A673 (cell line): ENCODE results near the gene NRDE2.

Experiments
- CTCF ChIP-seq: fragments of 300-800, 200-600 bp; sonication (generic); conservative IDR thresholded peaks from 2 replicates; pipeline ENCODE4 v1.5.1; 2017; ENCODE audit warnings: low read depth, mild to moderate bottlenecking, antibody characterized with exemption, low read length, moderate library complexity, mixed read lengths
- EZH2 ChIP-seq: fragments of 200-600 bp; sonication (generic); IDR thresholded peaks from 2 replicates; pipeline ENCODE4 v1.6.1; 2017; ENCODE audit warnings: borderline replicate concordance, low read depth, mild to moderate bottlenecking, mixed read lengths, antibody characterized with exemption, low read length; ENCODE audit not compliant: poor library complexity, severe bottlenecking

DNA sequence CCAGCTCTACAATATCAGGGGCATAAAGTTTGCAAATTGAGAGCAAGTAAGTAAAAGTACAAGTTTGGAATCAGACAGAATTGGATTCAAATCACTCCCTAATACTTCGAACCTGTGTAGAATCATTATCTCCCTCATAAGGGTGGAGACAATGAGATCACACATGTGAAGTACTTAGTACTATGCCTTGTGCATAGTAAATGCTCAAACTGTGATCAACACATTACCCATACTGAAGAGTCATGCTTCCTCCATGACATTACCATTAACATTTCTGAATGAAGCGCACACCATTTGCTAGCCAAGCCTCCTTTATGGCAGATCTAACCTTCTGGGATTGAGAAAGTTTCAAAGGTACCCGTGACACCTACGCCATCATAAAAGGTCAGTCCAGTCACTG, 26.6 kb upstream of the NRDE2 start:
- TF ChIP-seq CTCF (no peak), EZH2 (no peak)
